Brain microvascular endothelial cell (primary cell): Measurements from ENCODE around the gene KRTAP5-4.

Experiments used
- DNase-seq: peaks from one replicate; pipeline ENCODE4 v3.0.0-alpha.2; 2020
- H3K27ac ChIP-seq: fragments of 250-450 bp; sonication (Bioruptor Pico); 2 replicates; pipeline ENCODE4 v1.5.1; 2020; ENCODE audit warnings: mild to moderate bottlenecking, moderate library complexity
- H3K27me3 ChIP-seq: fragments of 250-450 bp; sonication (Bioruptor Pico); replicated peaks from 2 replicates; pipeline ENCODE4 v1.5.1; 2020; ENCODE audit warnings: mild to moderate bottlenecking
- H3K36me3 ChIP-seq: fragments of 250-450 bp; sonication (Bioruptor Pico); replicated peaks from 2 replicates; pipeline ENCODE4 v1.5.1; 2020; ENCODE audit warnings: mild to moderate bottlenecking
- H3K4me3 ChIP-seq: 2 replicates; pipeline ENCODE4 v1.5.1; 2011; ENCODE audit warnings: low read depth, mild to moderate bottlenecking, control low read depth, low read length, moderate library complexity
- CTCF ChIP-seq: IDR thresholded peaks from 2 replicates; pipeline ENCODE4 v1.5.1; 2011; ENCODE audit warnings: low read depth, mild to moderate bottlenecking, moderate library complexity, low read length, control low read depth, inconsistent platforms; ENCODE audit errors: missing control alignments
- in situ Hi-C: cut with HindIII; loops from 2 replicates; pipeline ENCODE4 v1.10.0; 2017; ENCODE audit warnings: low sequenced_read_pairs, low pct_ligation_motif_present

Gene KRTAP5-4

GRCh38 chr11:1639666-1640065 is 17.7 kb upstream of the KRTAP5-4 start:
- TF ChIP-seq CTCF, result no peak
- H3K27ac ChIP-seq, result no peak overlapping the region
- in situ Hi-C loops, result no loop called here
- no peak for DNase-seq
- no peaks in the 10 kb centered on the region for H3K36me3 ChIP-seq
- peaks cover 7% of the 10 kb centered on the region for H3K27me3 ChIP-seq
- H3K4me3 ChIP-seq, result no peak overlapping the region

- in situ Hi-C loops, result no loop called here
- Histone ChIP-seq H3K4me3 (no peak overlapping the region), H3K36me3 (no peaks in the 10 kb centered on the region), H3K27me3 (peaks cover 7% of the 10 kb centered on the region), H3K27ac (no peak overlapping the region)
- no peak for DNase-seq
- TF ChIP-seq CTCF, result no peak
These were observed 17.2 kb upstream of the KRTAP5-4 start for GRCh38 chr11:1639102-1639620.

- Histone ChIP-seq H3K36me3 (no peaks in the 10 kb centered on the region), H3K27ac (no peak overlapping the region), H3K4me3 (no peak overlapping the region), H3K27me3 (peaks cover 10% of the 10 kb centered on the region)
- TF ChIP-seq CTCF, result no peak
- in situ Hi-C loops, result no loop called here
- no peak for DNase-seq
These were observed 16.4 kb upstream of the KRTAP5-4 start for GRCh38 chr11:1638344-1638743.

- Histone ChIP-seq H3K27ac (no peak overlapping the region), H3K4me3 (no peak overlapping the region), H3K36me3 (no peaks in the 10 kb centered on the region), H3K27me3 (peaks cover 12% of the 10 kb centered on the region)
- DNase-seq, result no peak
- in situ Hi-C loops, result no loop called here
- no peak for TF ChIP-seq CTCF
These were observed 15.7 kb upstream of the KRTAP5-4 start for GRCh38 chr11:1637628-1638027.

- in situ Hi-C loops, result no loop called here
- DNase-seq, result no peak
- Histone ChIP-seq H3K27me3 (peaks cover 13% of the 10 kb centered on the region), H3K27ac (no peak overlapping the region), H3K36me3 (no peaks in the 10 kb centered on the region), H3K4me3 (no peak overlapping the region)
- TF ChIP-seq CTCF, result no peak
These were observed 14.5 kb upstream of the KRTAP5-4 start for GRCh38 chr11:1636291-1636950.

GRCh38 chr11:1633864-1634263 is 11.9 kb upstream of the KRTAP5-4 start:
- Histone ChIP-seq H3K4me3 (no peak overlapping the region), H3K36me3 (no peaks in the 10 kb centered on the region), H3K27ac (no peak overlapping the region), H3K27me3 (peaks cover 19% of the 10 kb centered on the region)
- DNase-seq, result no peak
- in situ Hi-C loops, result no loop called here
- TF ChIP-seq CTCF, result no peak
